CD4-positive, alpha-beta T cell treated with Interleukin-21 for 1 hour (primary cell): ENCODE measurements around the gene PPP2R2D.
"Not testable (repeated sequence)": the region's sequence is repeated elsewhere in the genome, so short reads cannot be mapped to it uniquely, and the experiment has no call there.

Experiments used
- DNase-seq: peaks from one replicate; pipeline ENCODE4 v3.0.0-alpha.2; 2020

PPP2R2D gene

GRCh38 chr10:131930150-131930549 is 29.3 kb downstream of the PPP2R2D start:
- DNase-seq: no peak

GRCh38 chr10:131930586-131931330 is 29.9 kb downstream of the PPP2R2D start:
- no peak for DNase-seq

- DNase-seq: no peak
Observed at GRCh38 chr10:131931981-131932380, 31.2 kb downstream of the PPP2R2D start.

- DNase-seq: no peak
Observed at GRCh38 chr10:131933016-131933695, 32.3 kb downstream of the PPP2R2D start.

DNA sequence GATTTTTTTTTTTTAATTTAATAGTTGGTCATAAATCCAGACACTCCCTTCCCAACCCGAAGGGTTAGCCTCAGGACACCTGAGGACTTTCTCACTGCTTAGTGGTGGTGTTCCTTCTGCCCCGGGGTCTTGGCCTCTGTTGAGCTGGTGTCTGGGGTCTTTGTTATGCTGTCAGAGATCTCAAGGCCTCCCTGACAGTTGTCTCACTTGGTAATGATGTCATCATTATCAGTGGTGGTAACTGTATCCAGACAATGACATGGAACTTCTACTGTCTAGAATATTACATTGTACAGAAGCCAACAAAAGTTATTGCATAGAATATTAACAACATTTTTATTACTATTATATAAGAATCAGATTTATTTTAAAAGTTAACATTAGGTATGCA is 32.9 kb downstream of the PPP2R2D start:
- no peak for DNase-seq

- DNase-seq: no peak
Observed at GRCh38 chr10:131934769-131935168, 34.0 kb downstream of the PPP2R2D start.

DNA sequence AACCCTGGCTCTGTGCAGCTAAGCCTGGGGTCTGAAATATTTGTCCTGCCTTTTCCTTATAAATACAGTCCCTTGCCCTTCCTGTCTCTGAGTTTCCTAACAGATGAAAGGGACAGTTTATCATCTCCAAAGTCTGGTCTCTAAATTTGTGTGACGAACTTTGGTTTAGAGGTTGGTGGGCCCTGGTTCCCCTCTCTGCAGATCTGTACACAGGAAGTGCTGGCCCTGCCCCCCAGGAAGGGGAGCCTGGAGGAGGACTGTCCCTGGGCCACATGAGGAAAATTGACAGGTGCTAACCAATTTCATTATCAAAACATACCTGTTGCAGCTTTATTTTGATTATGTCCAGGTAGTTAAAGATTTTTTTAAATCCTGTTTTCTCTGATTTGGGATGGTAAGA is 34.5 kb downstream of the PPP2R2D start:
- no peak for DNase-seq

DNA sequence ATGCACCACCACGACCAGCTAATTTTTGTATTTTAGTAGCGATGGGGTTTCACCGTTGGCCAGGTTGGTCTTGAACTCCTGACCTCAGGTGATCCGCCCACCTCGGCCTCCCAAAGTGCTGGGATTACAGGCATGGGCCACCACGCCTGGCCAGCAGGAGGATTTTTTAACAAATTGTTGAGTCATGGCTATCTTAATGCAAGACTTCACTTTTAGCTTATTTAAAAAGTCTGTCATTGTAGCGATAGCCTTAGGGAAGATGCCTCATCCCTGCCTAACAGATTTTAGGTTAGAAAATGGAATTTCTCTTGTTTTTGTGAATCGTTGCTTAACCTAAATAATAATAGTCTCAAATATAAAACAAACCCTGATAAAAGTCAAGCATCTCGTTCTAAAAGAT is 35.5 kb downstream of the PPP2R2D start:
- no peak for DNase-seq

GRCh38 chr10:131936736-131937135 is 35.9 kb downstream of the PPP2R2D start:
- no peak for DNase-seq

GRCh38 chr10:131937836-131938235 is 37.0 kb downstream of the PPP2R2D start:
- no peak for DNase-seq

DNA sequence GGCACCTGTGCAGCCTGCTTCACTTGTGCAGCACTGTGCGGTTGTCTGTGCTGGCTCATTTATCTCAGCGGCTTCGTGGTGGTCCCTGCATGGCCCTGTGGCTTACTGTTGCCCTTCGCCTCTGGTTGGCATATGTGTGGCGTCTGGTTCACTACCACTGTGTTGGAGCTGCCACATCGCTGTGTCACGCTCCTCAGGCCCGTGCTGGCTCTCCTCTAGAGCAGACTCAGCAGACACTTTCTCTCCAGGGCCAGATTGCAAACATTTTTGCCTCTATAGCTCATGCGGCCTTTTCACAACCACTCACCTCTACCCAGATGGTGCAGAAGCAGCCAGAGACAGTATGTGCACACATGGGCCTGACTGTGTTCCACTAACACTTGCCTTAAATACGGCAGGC is 37.9 kb downstream of the PPP2R2D start:
- DNase-seq: no peak

GRCh38 chr10:131942455-131942854 is 41.6 kb downstream of the PPP2R2D start:
- DNase-seq: no peak

DNA sequence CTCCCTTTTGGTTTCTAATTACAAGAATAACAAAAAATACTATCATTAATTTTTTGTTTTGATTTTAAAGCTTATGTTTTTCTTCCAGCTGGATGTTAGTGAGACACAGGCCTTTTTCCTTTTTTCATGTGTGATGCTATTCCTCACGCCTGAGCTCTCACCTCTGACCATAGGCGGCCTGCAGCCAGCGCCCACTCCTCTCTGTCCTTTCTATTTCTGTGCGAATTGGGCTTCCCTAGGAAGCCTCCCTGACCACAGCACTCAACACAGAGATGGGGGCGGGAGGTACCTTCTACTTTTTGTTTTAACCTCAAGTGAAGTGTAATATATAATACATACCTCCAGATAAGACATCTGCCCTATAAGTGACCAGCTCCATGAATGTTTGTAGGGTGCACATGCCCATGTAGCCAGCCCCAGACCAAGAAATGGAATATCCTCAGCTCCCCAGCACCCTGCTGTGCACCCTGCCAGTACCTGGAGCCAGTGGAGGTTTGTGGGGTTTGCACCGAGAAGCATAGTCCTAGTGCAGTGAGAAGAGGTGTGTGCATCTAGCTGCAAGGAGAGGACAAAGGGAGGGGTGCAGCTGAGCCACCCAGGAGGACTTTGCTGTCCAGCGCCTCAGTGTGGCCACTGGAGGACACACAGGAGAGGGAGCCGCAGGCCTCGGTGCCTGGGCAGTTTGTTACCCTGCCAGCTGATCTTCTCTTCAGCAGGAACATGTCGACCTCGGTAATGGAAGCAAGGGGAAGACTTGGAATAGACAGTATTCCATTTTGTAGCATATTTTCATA is 42.4 kb downstream of the PPP2R2D start:
- peak; percentile 8 for DNase-seq

- no peak for DNase-seq
Observed at GRCh38 chr10:131944412-131944811, 43.6 kb downstream of the PPP2R2D start.

GRCh38 chr10:131944976-131945695 is 44.3 kb downstream of the PPP2R2D start:
- DNase-seq: no peak

- no peak for DNase-seq
Observed at GRCh38 chr10:131946321-131946751, 45.5 kb downstream of the PPP2R2D start.

DNA sequence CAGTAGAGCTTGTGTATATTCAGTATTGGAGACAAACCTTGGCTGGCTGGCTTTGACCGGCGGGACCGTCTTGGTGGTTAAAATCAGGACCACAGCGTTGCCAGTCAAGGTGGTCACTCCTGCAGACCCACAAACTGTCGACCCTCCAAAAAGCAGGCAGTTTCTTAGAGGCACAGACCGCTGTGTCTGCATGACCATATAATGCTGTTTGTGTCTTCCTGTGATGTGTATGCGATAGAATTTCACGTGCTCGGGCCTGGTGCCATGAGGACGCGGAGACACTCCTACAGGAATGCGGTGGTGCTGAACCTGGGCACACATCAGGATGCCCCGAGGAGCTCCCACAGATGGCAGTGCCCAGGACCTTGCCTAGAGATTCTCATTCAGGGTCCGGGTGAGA is 46.1 kb downstream of the PPP2R2D start:
- DNase-seq: no peak

DNA sequence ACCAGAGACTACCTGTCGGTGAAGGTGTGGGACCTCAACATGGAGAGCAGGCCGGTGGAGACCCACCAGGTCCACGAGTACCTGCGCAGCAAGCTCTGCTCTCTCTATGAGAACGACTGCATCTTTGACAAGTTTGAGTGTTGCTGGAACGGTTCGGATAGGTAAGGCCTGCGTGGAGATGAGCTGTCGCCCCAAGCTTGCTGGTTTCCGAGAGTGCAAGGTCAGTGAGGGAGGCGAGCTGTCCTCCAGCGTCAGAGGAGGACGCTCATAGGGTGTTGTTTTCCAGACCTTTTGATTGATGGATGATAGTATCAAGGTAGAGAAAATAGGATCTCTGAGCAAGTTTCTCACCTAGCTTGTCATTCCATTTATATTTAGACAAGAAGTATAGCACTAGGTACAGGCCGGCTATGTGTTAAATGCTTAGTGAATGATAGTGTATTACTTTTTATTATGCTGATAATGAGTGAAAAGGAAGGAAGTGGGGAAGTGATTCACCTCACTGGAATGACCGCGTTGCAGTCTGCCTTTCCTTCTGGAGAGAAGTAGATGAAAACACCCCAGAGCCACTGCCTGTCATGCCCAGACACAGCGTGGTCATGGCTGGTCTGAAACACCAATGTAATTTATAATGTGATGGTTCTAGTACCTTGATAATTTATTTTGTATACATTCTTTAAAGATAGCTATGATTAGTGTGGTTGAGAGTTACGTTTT is 47.0 kb downstream of the PPP2R2D start:
- DNase-seq: no peak

GRCh38 chr10:131948501-131948900 is 47.7 kb downstream of the PPP2R2D start:
- no peak for DNase-seq

DNA sequence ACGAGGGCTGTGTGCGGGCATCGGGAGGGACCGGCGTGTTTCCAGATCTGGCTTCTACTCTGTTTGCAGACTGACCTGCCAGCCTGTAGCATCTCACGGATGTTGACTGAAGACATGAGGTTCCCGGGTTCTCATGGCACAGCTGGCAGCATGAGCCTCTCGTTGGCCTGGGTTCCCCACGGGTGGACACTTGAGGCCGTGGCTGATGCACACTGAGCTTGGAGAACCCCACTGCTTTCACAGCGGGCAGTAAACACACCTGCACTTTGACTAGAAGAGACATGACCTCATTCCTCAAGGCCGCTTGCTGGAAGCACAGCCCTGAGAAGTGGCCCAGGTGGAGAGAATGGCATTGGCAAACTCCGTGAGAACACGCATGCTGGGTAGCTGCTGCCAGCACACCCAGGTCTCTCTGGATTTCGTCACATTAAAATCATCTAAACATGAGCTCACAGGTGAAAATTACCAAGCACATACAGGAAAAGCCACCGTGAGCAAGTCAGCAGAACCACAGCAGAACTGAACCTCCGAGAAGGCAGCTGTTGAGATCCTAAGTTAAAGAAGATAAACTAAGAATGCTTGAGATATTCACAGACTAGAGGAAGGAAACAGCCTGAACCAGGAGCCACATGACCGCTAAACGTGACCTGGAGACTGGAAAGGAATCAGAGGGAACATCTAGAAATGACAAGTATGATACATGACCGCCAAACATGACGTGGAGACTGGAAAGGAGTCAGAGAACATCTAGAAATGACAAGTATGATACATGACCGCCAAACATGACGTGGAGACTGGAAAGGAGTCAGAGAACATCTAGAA is 48.4 kb downstream of the PPP2R2D start:
- DNase-seq: no peak

DNA sequence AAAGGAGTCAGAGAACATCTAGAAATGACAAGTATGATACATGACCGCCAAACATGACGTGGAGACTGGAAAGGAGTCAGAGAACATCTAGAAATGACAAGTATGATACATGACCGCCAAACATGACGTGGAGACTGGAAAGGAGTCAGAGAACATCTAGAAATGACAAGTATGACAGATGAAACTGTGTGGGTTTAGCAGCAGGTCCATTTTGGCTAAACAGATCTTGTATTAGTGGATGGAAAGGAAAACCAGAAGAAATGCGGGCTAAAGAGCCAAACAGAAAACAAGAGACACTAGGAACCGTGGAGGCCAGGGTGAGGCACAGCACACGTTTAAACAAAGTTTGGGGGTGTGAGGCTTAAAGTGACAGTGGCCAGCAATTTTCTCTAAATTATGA is 49.1 kb downstream of the PPP2R2D start:
- DNase-seq: not testable (repeated sequence)
